HuH-7 (cell line): ENCODE measurements around the gene CASR.

Experiments used
- DNase-seq: peaks from one replicate; pipeline ENCODE4 v3.0.0; 2011; ENCODE audit warnings: low spot score

The CASR gene

GRCh38 chr3:122306622-122306953 is 123.1 kb downstream of the CASR start:
- DNase-seq: no peak

GRCh38 chr3:122307094-122307687 is 123.7 kb downstream of the CASR start:
- no peak for DNase-seq

GRCh38 chr3:122307976-122308375 is 124.5 kb downstream of the CASR start:
- no peak for DNase-seq

DNA sequence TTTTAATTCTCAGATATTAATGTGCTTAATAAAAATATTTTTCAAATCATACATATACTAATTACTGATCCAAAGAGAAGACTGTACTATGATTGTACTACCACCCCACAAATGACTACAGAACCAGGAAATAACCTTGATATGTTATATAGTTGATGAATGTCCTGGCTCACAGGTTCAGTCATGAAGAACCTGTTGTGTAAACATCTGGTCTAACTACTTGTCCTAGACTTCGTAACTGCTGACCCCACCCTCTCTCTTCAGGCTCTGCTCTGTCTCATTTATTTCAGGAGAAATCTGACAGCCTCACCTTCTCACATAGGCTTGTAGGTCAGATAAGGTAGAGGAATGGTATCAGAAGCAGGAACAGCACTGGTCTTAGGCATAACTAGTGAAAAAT is 126.9 kb downstream of the CASR start:
- no peak for DNase-seq

DNA sequence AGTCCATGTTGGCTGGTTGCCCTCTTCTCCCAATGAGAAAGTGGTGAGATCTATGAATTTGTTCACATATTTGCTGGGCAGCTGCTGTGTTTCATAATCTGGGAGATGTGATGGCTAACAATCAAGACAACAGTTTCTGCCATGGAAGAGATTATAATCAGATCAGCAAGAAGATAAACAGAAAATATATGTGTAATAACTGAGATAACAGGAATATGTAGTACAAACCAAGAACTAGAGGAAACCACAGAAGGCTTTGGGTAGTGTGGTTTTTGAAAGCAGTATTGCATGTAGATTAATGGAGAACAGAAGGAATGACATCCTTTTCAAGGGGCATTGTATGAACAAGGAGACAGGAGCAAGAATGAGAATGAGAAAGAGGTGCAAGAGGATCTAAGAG is 129.4 kb downstream of the CASR start:
- DNase-seq: no peak

DNA sequence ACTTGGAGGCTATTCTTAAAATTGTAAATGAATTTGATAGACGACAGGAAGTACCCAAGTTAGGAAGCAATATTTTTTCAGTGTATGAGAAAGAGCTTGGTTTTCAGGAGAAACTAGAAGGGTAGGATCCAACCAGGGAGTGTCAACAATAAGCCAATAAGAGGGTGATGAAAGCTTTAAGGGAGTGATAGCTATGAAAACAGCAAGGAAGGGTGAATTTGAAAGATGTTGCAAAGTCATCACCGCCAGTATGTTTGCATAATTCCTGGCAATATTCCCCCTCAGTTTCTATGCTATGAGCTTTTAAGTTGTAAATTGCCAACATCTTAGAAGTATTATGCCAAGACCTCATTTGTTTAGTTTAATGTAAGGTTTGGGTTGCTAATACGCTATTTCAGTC is 129.8 kb downstream of the CASR start:
- no peak for DNase-seq

DNA sequence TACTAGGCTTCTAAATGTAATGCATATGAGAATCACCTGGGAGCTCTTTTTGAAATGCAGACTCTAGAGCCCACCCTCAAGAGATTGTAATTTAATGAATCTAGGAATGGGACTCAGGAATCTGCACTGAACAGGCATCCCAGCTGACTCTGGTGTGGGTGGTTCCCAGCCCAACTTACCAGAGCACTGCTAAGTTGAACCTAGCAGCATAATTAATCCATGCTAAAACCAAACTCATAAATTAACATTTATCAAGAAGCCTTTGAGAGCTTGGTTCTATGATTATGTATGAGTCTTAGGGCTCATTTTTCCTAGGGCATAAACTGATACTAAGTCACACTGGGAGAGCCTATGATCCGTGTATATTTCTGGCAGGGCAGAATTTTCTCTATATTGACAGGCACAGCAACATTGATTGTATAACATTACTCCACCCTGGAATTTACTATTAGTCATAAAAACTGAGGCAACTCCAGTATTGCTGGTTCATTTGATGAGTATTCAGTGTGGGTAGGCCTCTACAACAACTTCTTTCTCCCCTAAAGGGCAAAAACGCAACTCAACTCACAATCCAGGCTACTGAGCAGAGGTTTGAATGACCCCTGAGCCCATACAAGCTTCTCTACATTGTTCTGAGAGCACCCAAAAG is 130.9 kb downstream of the CASR start:
- no peak for DNase-seq

GRCh38 chr3:122315619-122316018 is 132.2 kb downstream of the CASR start:
- no peak for DNase-seq

DNA sequence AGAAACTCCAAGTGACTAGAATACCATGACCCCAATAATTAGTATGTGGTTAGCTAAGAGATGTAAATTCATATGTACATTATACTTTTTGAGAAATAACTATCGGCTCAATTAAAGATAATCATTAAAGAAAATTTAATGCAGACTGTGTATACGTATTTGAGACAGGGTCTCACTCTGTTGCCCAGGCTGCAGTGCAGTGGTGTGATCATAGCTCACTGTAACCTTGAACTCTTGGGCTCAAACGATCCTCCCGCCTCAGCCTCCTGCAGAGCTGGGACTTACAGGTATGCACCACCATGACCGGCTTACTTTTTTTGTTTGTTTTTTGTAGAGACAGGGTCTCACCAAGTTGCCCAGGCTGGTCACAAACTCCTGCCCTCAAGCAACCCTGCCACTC is 132.9 kb downstream of the CASR start:
- no peak for DNase-seq

DNA sequence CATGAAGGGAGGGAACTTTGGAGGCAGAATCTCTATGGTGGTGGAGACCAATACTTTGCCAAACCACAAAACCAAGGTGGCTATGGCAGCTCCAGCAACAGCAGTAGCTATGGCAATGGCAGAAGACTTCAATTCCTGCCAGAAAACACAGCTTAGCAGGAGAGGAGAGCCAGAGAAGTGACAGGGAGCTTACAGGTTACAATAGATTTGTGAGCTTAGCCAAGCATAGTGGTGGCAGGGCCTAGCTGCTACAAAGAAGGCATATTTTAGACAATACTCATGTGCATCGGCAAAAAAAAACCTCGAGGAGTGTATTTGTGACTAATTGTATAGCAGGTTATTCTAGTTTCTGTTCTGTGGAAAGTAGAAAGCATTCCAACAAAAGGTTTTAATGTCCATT is 135.2 kb downstream of the CASR start:
- no peak for DNase-seq

- no peak for DNase-seq
These were observed 138.9 kb downstream of the CASR start for GRCh38 chr3:122322095-122323075.

GRCh38 chr3:122324871-122325323 is 141.4 kb downstream of the CASR start, which contains the start of gene CSTA:
CSTA (plus strand) TSS chr3:122325248; CDS start chr3:122325293, 45 bp downstream.
- DNase-seq: no peak

DNA sequence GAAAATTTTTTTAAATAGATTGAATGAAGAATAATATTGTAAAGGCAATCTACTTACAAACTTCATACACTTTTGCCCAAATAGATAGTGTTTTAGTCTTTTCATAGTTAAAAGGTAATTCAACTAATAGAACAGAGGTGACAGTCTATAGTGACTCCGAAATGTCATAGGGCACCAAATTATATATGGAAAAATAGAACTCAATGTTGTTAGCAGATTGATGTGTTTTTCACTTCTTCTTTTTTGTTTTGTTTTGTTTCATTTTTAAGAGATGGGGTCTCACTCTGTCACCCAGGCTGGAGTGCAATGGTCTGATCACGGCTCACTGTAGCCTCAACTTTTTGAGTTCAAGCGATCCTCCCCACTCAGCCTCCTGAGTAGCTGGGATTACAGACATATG is 142.3 kb downstream of the CASR start:
- DNase-seq: no peak

DNA sequence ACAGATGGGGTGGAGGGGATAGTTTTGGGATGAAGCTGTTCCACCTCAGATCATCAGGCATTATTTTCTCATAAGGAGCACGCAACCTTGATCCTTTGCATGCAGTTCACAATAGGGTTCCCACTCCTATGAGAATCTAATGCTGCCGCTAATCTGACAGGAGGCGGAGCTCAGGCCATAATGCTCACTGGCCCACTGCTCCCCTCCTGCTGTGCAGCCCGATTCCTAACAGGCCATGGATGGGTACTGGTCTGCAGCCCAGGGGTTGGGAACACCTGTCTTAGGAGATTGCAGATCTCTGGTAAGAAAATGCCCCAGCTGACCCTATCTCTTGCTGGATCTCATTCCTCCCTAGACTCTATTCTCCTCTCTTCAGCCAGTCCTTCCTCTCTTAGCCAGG is 148.4 kb downstream of the CASR start:
- DNase-seq: no peak

GRCh38 chr3:122332551-122332950 is 149.1 kb downstream of the CASR start:
- DNase-seq: no peak
